Activated T-helper 9 cell treated with anti-CD3 and anti-CD28 coated beads, Interleukin-2, amount 50 U/mL, for 16 hours (primary cell): ENCODE data around the gene GPA33.

Experiments used
- DNase-seq: peaks from one replicate; pipeline ENCODE4 v3.0.0-alpha.2; 2020; ENCODE audit warnings: low read depth

The GPA33 gene

DNA sequence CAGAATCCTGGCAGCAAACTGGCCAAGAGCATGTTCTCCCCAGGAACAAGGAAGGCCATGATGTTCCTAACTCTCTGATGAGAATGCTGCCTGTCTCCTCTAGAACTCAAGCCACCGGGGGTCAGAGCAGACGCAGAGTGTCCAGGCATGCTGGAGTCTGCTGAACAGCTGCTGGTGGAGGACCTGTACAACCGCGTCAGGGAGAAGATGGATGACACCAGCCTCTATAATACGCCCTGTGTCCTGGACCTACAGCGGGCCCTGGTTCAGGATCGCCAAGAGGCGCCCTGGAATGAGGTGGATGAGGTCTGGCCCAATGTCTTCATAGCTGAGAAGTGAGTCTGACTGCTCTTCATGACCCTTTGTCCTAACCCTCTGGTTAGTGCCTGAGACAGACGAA is 27.0 kb upstream of the GPA33 start:
- DNase-seq: no peak

DNA sequence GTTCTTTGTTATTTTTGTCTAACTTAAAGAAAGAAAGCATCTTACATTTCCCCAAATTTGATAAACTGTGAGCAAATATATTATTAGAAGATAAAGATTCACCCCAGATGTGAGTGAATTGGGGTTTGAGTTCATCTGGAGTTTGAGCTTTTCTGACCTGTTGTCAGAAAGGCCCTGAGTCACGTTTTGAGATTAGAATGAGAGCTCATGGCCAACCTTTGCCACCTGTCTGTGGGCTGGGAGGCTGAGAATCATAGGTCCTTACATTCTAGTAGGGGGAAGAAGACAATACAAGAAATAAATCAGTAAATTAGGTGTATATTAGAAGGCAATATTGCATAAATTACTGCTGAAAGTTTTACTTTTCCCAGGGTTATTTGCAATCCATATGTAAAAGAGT is 26.0 kb upstream of the GPA33 start:
- DNase-seq: no peak

DNA sequence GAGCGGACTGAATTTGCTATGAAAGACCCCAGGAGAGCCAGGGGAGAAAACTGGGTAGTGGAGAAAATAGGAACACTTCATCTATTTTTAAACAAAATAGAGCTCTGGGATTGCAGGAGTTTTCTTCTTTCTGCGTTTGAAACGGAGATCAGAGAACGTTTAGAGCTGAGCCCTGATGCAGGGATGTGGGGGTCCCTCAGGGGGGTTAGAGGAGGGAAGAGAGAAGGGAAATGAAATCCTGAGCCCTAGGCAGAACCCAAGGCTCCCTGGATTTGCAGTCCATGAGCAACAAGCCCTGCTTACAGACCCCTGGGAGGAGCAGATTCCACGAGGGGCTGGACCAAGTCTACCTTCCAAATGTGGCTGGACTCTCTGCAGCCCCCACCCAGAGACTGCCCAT is 25.5 kb upstream of the GPA33 start:
- no peak for DNase-seq

DNA sequence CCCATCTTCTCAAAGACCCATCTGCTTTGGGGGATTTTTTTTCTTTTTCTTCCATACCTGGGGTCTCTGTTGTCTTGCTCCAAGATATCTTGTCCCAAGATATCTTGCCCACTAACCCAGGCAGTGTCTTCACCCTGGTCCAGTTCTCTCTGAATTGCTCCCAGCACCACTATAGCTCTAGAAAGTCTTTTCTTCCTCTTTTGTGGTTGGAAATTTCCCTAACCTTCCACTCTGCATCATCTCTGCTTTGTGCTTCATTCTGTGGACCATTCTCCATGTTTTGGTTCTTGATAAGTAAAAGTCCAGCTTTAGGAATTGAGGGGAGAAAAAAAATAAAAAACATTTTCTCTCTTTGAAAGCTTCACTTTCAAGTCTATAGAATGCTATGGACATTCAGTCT is 24.5 kb upstream of the GPA33 start:
- no peak for DNase-seq

DNA sequence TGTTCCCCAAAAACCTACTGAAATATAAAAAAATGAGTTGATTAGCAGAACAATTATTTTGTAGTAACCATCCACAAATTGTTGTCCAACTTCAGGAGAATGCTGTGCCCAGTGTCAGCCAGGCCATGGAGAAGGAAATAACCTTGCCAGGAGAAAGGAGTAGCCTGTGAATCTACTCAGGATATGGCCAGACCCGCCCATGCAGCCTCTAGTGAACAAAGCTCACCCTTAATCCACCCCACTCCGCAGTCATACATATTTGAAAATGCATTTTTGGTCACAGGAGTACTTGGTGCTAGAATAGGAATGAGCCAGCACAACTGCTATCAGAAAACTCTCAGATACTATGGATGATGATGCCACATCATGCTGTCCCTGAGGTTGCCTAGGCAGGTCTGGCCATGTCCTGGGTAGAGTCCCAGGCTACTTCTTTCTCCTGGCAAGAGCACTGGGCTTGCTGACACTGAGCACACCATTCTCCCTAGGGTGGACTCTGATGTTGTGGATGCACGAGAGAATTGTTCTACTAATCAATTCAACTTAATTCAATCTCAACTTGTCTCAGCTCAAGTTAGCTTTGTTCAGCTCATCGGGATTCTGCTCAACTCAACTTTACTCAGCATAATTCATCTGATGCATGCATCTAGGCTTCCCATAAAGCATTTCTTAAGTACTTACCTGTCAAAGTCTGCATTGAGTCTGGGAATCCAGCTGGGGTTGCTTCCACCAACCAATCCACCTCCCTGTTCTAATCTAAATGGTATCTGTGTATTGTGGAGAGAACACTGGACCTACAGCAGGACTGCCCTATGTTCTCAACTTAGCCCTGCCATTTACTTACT is 21.9 kb upstream of the GPA33 start:
- no peak for DNase-seq

DNA sequence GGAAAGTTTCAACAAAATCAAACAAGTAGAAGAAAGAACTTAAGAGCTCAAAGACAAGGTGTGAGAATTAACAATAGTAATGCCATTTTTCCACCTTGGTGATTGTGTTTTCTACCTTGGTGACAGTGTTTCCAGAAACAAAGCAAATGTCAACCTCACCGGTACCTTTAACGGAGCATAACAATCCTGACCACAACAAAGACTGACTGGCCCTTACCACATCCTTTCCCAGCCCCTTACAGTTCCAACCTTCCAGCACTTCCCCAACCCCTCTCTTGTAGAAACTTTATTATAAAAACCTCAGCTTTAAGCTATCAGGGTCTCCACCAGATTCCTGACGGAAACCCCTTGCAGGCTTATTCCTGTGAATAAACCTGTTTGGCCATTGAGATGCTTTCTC is 20.4 kb upstream of the GPA33 start:
- no peak for DNase-seq

DNA sequence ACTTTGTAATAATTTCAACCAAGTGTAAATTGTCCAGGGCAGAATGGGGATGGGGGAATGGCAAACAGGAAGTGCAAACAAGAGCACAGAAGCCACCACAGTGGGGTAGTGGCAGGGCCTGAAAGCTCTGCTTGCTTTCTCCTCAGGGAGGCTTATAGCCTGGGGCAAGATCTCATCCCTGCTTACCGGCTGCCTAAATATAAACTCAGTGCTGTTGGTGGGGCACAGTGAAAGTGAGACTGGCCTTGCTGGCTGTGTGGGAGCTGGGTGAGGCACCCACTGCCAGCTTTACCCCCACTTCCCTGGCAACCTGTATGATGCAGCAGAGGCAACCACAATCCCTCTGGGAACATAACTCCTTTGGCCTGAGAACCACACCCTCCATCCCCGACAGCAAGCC is 18.9 kb upstream of the GPA33 start:
- DNase-seq: no peak

DNA sequence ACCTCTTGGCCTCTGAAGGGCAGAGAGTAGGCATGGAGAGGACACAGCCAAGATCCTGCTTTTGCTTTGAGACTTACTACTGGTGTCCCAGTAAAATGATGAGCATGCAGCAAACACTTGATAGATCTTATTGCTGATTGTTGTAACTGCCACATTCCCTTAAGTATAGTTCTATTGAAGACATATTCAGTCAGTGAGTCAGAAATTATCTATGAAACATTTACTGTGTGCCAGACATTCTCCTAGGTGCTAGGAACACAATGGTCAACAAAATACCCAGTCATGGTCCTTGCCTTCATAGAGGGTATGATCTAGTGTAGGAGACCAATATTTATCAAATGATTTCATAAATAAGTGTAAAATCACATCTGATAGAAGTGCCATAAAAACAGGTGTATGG is 17.3 kb upstream of the GPA33 start:
- DNase-seq: no peak

DNA sequence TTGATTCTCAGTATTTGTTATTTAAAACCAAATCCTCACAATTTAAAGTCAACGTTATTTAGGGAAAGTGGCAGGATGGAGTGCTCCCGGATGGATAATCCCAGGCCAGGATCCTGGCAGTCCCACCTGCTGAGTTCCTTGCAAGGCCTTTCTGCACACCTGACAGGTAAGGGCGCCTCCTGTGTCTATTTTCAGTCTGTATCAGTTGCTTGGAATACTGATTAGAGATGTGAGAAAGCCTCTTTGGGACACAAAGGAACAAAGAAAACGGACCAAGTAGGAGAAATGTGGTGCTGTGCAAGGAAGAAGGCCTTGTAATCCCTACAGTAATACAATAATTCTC is 15.9 kb upstream of the GPA33 start:
- no peak for DNase-seq

DNA sequence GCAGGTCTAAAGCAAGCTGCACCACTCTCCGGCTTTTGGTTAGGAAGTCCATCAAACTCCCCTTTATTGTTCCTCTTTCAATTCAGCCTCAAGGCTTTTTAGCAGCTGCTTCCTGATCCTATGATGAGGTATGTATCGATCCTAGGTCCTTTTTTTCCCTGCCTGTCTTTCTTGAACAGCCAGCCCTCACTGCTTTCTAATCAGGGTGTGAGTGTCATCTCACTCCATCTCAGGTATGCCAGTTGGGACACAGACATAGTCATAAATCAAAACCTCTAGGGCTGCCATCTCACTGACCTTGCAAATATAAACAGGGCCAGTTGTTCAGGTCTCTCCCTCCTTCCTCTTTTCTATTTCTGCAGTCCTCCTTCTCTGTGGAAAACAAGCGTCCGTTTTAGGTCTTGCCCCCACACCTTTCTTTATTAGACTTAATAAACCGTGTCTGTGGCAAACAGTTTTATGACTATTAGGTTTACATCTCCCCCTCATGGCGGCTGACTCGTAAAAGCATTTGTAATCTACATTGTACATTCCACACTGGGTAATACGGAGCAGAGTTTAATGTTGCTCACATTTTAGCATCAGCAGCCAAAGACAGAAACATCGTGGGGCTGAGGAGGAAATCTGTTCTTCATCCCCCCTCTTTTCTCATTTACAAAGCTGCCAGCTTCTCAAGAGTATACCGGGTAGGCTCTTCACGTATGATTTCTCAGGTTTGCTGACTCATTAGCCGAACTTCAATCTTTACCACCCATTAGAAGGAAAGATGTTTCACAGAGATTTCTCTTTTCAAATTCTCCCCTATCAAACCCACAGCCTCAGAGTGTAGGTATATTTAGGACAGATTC is 15.3 kb upstream of the GPA33 start:
- no peak for DNase-seq

DNA sequence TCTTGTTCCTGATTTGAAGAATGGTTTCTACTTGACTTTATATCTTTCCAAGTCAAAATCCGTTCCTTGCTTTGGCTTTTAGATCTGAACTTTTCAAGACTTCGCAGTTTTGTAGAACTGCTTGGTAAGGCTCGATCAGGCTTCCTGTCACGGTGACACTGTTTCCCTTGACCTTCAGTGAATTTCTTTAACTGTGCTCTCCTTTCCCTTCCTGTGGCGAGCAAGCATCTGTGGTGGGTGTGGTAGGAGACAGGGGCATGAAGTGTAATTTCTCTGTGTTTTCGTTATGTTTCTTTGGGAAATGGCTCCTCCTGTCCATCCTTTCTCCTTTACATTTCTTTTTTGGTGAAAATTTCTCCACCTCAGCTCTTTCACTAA is 14.1 kb upstream of the GPA33 start:
- DNase-seq: no peak

DNA sequence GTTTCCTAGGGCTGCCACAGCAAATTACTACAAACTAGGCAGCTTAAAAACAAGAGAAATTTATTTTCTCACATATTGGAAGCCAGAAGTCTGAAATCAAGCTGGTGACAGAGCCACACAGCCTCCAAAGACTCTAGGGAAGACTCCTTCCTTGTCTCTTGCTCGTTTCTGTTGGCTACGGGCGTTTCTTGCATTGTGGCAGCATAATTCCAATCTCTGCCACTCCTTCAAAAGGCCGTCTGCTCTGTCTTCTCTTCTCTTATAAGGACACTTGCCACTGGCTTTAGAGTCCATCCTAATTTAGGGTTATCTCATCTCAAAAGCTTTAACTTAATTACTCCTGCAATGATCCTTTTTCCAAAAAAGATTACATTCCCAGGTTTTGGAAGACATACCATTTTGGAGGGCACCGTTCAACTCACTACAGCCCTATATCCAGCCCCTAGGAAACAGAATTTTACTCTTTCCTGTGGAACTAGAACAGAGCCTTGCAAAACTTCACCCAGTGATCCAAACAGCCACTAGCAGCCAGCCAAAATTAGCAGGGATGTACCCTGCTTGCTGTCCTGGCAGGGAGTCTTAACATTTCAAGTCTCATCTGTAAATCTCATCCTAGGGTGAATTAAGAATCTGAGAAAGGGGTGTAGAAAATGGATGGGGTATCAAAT is 12.9 kb upstream of the GPA33 start:
- DNase-seq: no peak

DNA sequence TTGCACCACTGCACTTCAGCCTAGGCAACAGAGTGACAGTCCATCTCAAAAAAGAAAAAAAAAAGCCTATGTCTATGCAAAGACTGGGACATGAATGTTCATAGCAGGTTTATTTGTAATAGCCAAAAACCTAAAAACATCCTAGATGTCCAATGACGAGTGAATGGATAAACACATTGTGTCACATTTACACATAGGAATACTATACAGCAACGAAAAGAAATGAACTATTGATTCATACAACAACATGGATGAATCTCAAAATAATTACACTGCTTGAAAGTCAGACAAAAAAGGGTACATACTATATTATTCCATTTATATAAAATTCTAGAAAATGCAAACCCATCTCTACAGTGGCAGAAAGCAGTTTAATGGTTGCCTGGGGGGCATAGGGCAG is 11.6 kb upstream of the GPA33 start:
- DNase-seq: no peak

DNA sequence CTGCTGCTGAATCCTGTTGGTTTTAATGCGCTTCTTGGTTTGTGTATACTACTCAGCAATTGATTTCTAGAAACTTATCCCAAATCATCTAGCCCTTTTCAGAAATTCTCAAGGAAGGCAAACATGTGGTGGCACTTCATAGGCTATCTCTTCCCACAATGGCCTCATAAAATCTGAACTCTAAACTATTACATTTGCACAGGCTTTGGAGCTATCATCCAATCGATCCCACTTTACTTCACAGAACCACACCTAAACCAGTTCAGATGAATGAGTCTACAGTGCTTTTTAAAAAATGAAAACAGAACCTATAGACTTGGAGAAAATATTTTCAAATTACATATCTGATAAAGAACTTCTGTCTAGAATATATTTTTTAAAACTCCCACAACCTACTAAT is 10.6 kb upstream of the GPA33 start:
- DNase-seq: no peak

DNA sequence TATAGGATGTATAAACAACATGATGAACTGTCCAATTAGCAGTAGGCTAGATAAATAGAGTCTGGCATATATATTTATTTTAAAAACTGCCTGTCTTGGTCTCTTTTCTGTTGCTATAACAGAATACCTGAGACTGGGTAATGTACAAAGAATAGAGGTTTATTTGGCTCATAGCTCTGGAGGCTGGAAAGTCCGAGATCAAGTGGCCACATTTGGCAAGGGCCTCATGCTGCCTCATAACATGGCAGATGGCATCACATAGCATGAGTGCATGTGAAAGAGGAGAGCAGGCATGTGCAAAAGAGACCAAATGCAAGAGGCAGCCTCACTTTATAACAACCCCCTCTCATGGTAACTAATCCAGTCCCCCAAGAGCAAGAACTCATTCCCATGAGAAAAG is 9.7 kb upstream of the GPA33 start:
- DNase-seq: no peak

DNA sequence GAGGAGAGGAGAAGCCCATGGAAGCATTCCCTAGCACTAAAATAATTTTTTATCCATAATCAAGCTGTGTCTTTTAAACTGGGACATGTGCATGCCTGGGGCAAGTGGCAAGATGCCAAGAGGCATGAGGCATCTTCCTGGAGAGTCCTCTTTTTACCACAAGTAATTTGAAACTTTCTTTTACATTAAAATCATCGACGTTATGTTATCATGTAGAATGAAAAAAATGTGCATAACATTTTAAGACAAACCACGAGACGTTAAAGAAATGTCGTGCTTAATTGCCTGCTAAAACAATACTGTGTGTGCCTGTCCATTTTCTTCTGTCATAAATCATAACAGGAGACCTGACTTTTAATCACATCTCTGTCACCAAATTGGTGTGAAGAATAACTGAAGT is 5.2 kb upstream of the GPA33 start:
- DNase-seq: no peak

DNA sequence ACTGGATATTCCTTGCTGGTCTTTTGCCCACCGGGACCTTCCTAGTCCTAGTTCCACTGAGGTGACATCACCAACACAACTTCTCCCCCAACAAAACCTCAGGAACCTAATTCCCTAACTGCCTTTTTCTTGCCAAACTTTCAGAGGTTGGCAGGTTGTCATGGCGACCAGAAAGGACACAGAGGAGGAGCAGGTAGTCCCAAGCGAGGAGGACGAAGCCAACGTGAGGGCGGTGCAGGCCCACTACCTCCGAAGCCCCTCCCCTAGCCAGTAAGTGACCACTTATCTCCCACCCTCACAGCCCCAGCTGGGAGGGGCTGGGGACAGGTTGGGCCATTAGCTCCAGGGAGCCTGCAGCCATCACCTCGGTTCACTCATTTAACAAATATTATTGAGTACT is 4.5 kb upstream of the GPA33 start:
- no peak for DNase-seq

DNA sequence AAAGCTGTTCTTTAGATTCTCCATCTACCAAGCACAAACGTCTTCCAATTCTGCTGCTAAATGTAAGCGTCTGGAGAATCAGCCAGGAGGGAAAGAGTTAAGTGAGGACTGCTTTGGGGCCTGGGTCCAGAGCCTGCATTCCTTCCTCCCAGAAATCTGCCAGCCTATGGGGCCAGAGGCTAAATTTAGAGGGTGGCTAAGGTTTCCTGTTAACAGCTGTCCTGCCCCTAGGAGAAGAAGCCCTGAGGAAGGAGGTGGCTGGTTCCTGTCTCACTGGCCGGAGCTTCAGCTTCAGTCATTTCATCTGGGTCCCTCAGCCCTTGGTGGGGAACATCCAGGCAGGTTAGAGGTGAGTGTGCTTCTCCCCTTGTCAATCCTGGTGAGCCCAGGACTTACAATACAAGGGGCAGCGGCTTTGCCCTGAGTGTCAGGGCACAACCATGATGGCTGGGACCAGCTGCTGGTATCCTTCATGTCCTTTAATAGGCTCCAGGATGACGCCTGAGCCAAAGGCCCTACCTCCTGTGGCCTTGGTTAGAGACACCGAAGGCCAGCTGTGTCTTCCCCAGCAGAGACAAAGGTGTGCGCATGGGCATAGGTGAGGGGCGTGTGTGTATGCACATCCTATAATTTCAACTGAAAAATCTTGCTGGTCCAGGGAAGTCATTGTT is 3.8 kb upstream of the GPA33 start, which contains the start of gene STYXL2:
Gene STYXL2 (plus strand): TSS at position 230 of the 671 bp plus-strand sequence. CDS start 775 bp downstream, outside the sequence.
- DNase-seq: no peak

DNA sequence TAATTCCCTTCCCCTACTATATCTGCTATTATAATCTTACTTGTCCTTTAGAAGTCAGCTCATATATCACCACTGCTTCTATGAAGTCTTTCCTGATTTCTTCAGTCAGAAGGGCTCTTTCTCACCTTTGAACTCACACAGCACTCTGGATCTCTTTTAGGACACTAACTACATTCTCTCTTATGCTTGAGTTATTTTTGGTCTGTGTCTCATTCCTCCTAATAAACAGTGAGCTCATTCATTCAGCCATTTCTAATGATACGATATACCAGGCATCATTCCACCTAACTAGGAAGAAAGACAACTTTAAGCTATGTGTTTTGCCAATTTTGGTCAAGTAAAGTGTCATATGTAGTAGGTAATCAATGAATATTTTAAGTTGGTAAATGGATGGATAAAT is 2.5 kb upstream of the GPA33 start:
- no peak for DNase-seq

DNA sequence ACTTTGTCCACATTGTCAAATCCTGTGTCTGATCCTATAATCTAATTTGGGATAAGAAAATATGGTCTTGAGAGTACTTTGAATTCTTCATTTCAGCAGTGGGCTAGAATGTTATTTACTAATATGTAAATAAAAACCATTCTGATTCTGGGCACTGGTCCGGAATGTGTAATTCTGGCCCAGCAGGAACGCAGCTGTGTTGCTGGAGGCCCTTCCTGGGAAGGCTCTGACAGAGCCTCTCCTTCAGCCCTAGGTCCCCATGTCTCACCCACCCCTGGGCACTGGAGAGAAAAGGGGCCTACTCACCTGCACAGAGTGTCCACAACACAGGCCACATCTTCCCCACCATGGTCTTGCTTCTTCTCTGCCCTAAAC is 251 bp downstream of the GPA33 start:
- DNase-seq: no peak

DNA sequence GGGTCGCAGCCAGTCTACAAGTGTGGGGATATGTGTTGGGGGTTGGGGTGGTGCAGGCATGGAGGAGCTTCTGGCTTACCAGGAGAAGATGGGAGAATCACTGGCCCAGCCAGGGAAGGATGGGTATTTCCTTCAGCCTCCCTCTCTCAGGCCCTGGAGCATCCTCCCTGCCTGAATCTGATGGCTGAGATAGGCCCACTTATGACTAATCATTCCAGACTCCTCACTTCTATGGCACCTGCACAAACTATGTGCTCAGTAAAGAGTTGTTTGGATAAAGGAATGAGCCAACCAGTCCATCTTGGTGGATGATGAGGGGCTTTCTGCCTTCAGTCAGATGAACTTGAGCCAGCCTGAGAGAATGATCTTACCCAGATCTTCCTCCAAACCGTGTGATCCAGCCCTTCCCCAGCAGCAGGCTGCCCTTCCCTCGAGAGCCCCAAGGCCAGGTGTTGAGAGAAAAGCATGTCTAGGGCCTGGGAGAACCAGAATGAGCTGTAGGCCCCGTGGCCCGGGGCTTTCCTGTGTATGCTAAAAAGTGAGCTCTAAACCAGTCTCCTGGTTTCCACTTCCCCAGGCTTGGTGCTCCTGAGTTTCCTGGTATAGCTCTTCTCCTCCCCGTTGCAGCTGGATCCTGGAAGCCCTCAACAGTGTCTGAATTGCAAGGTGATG is 1.3 kb downstream of the GPA33 start:
- no peak for DNase-seq

DNA sequence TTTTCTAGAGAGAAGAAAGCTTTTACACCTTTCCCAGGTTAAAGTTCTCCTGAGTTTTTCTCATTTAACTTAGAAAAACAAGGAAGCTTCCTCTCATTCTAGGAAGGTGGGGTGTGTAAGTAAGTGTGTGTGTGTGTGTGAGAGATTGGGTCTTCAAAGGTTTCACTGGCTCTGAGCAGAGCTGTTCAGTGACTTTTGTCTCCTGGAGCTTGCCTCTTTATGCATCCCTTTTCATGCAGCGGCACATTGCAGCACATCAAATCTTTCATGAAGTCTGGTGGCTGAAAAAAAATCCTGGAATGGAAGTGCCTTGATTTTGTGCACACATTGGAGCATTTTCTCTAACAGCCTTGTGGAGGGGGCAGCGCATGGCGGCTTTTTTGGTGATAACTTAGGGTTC is 3.4 kb downstream of the GPA33 start:
- DNase-seq: no peak
